Naive thymus-derived CD4-positive, alpha-beta T cell (primary cell): ENCODE data around the gene COL12A1. TPM values are rescaled to one million over a fixed set of nuclear protein-coding genes. Genes with fewer than 3 reads are reported as not detected.

Source experiments
- ATAC-seq: fragments of 150-1000 bp; cut with Tn5 transposase; 2 replicates; pipeline ENCODE4 v1.10.0; 2021; ENCODE audit warnings: mild to moderate bottlenecking, moderate library complexity
- CTCF ChIA-PET: fragments of 350-600 bp; sonication (Branson Sonifier 250); formaldehyde crosslinking; loops from one replicate; lab custom pipeline; 2021; ENCODE audit warnings: antibody characterized with exemption; lab: Charles Lee
- POLR2A ChIA-PET: fragments of 350-600 bp; sonication (Branson Sonifier 250); formaldehyde crosslinking; loops from one replicate; lab custom pipeline; 2021; ENCODE audit warnings: antibody characterized with exemption, inconsistent platforms; lab: Charles Lee
- DNase-seq, 9 donors: peaks; one replicate each; pipeline versions ENCODE4 v3.0.0 to v3.0.0-alpha.2; 2020 to 2022; ENCODE audit warnings: mixed read lengths in 1 of 9
- H3K27ac ChIP-seq: one replicate; pipeline ENCODE4 v1.7.0; 2013; ENCODE audit warnings: mild to moderate bottlenecking, low read depth, low read length, moderate library complexity
- H3K27me3 ChIP-seq, 2 donors: one replicate each; pipeline ENCODE4 v1.7.0; 2013; ENCODE audit warnings: low read length in 2 of 2, mild to moderate bottlenecking in 2 of 2, moderate library complexity in 2 of 2; ENCODE audit not compliant: control insufficient read depth in 2 of 2, insufficient read depth in 2 of 2
- H3K36me3 ChIP-seq, 3 experiments: 1 replicate in 2 of 3; 2 replicates in 1 of 3; pipeline ENCODE4 v1.7.0; 2013; ENCODE audit warnings: low read length in 3 of 3, mild to moderate bottlenecking in 3 of 3, moderate library complexity in 1 of 3; ENCODE audit not compliant: insufficient read depth in 3 of 3, control insufficient read depth in 2 of 3
- H3K4me1 ChIP-seq, 2 donors: one replicate each; pipeline ENCODE4 v1.7.0; 2013; ENCODE audit warnings: low read length in 2 of 2, mild to moderate bottlenecking in 2 of 2, moderate library complexity in 1 of 2; ENCODE audit not compliant: control insufficient read depth in 2 of 2, insufficient read depth in 2 of 2
- H3K4me3 ChIP-seq: 2 replicates; pipeline ENCODE4 v1.7.0; 2013; ENCODE audit warnings: mild to moderate bottlenecking, low read length
- H3K9me3 ChIP-seq, 3 experiments: 1 replicate in 2 of 3; 2 replicates in 1 of 3; pipeline ENCODE4 v1.7.0; 2013; ENCODE audit warnings: low read length in 3 of 3; ENCODE audit not compliant: control insufficient read depth in 2 of 3
- H3K27ac Mint-ChIP-seq, 9 donors: one replicate each; pipeline ENCODE4 v1.8.0; 2020 to 2022; ENCODE audit warnings: mixed read lengths in 9 of 9, mild to moderate bottlenecking in 8 of 9, moderate library complexity in 5 of 9, inconsistent platforms in 2 of 9
- H3K27me3 Mint-ChIP-seq, 5 donors: one replicate each; pipeline ENCODE4 v1.8.0; 2021 to 2022; ENCODE audit warnings: mixed read lengths in 5 of 5, mild to moderate bottlenecking in 1 of 5
- H3K36me3 Mint-ChIP-seq, 5 donors: one replicate each; pipeline ENCODE4 v1.8.0; 2020 to 2022; ENCODE audit warnings: mixed read lengths in 5 of 5, mild to moderate bottlenecking in 3 of 5, inconsistent platforms in 1 of 5
- H3K4me1 Mint-ChIP-seq, 7 donors: one replicate each; pipeline ENCODE4 v1.8.0; 2020 to 2022; ENCODE audit warnings: mixed read lengths in 7 of 7, mild to moderate bottlenecking in 3 of 7, inconsistent platforms in 1 of 7
- H3K4me3 Mint-ChIP-seq, 10 donors: one replicate each; pipeline ENCODE4 v1.8.0; 2020 to 2022; ENCODE audit warnings: mild to moderate bottlenecking in 10 of 10, mixed read lengths in 10 of 10, moderate library complexity in 6 of 10, inconsistent platforms in 2 of 10
- H3K9me3 Mint-ChIP-seq, 11 donors: one replicate each; pipeline ENCODE4 v1.8.0; 2020 to 2022; ENCODE audit warnings: mixed read lengths in 11 of 11, mild to moderate bottlenecking in 4 of 11, inconsistent platforms in 1 of 11, moderate library complexity in 1 of 11
- intact Hi-C, 2 donors: fragments of 100-400 bp; cut with micrococcal nuclease; formaldehyde crosslinking; loops; one replicate each; pipeline ENCODE4 v1.15.1; 2023
- polyA plus RNA-seq, 2 donors: library from polyadenylated mRNA; unstranded; fragments of 300-500 nt; fragmentation: Illumina TruSeq; gene quantifications; one replicate each; pipeline ENCODE4 v1.2.3, GENCODE V29; 2021
- total RNA-seq, 6 experiments: library from RNA in 5 of 6; stranded (reverse) in 5 of 6; gene quantifications; 1 replicate in 5 of 6; 2 replicates in 1 of 6; pipeline ENCODE4 v1.2.3 and lab custom pipeline; 2021 to 2026

COL12A1 gene
- total and polyA plus RNA-seq, 7 experiments from 2014 or later: 0.27 TPM; not detected in 6

DNA sequence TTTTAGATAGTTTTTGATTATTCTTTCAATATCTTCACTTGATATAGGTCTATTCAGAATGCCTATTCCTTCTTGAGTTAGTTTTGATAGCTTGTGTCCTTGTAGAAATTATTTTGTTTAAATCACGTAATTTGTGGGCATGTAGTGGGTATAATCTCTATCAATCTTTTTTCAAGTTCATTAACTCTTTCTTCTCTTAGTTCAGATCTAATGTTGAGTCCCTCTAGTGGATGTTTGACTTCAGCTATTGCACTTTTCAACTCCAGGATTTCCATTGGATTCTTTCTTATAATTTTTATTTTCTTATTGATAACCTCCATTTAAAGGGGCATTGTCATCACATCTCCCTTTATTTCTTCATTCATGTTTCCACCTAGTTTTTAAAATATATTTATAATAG, 135.6 kb downstream of the COL12A1 start:
- ChIA-PET CTCF (no interaction called here), POLR2A (no interaction called here)
- Mint-ChIP-seq H3K27me3 (peaks cover 0 to 16% (median 0%) of the 10 kb centered on the region in 5 donors), H3K4me1 (no peaks in the 10 kb centered on the region), H3K9me3 (peaks cover 0 to 12% (median 2%) of the 10 kb centered on the region in 11 donors), H3K4me3 (no peak overlapping the region), H3K36me3 (no peaks in the 10 kb centered on the region), H3K27ac (no peak overlapping the region)
- no peak for ATAC-seq
- Histone ChIP-seq H3K4me3 (no peak overlapping the region), H3K27me3 (no peaks in the 10 kb centered on the region), H3K27ac (no peak overlapping the region), H3K9me3 (no peaks in the 10 kb centered on the region), H3K4me1 (no peaks in the 10 kb centered on the region), H3K36me3 (no peaks in the 10 kb centered on the region)
- intact Hi-C loops: no loop called here
- DNase-seq: no peak

DNA sequence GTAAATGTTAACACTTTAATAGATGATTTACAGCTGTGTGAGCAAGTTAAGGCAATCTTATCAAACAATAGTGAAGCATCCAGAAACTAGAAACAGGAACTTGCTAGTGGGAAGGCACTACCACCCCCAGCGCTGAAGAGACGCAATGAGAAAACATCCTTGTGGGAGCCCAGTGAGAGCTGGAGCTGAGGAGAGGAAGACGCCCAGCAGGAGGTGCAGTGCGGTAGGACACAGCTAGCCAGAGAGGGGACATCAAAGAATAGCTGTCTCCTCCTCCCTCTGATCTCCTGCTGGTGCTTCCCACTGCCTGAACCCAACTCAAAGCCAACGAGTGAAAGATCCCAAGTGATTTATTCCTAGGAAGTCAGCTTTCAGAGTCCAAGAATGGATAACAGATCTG, 140.3 kb downstream of the COL12A1 start:
- ATAC-seq (no peak), DNase-seq (no peak)
- Mint-ChIP-seq H3K9me3 (peaks cover 0 to 23% (median 3%) of the 10 kb centered on the region in 11 donors), H3K4me3 (no peak overlapping the region), H3K27ac (no peak overlapping the region), H3K4me1 (no peaks in the 10 kb centered on the region), H3K27me3 (peaks cover 0 to 4% (median 0%) of the 10 kb centered on the region in 5 donors), H3K36me3 (no peaks in the 10 kb centered on the region)
- Histone ChIP-seq H3K27me3 (no peaks in the 10 kb centered on the region), H3K9me3 (no peaks in the 10 kb centered on the region), H3K36me3 (no peaks in the 10 kb centered on the region), H3K4me1 (no peaks in the 10 kb centered on the region), H3K27ac (no peak overlapping the region), H3K4me3 (no peak overlapping the region)
- CTCF ChIA-PET: no interaction called here
- intact Hi-C loops: no loop called here
- POLR2A ChIA-PET: interaction anchor here (0.6 kb wide), 1 partner anchor 1120 kb away, joined by 3 read pairs; no protein-coding TSS in a partner anchor

DNA sequence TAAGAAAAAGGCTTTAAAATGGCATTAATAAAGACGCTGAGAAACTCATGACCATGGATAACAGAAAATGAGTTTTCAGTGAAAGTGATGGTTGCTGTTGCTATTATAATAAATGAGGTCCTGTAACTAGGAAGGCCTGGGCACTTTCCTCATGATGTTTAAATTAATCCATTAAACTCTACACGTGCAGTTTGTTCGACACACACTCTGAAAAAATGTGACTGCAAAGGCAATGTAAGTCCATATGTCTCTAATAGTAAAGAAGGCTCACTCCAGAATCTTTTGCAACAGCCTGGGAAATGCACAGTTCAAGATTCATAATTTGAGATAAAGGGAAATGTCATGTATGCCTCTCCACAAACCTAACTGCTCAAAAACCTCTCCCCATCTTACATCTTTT, 153.4 kb downstream of the COL12A1 start:
- Mint-ChIP-seq H3K36me3 (no peaks in the 10 kb centered on the region), H3K27me3 (peaks cover 0 to 3% (median 0%) of the 10 kb centered on the region in 5 donors), H3K27ac (no peak overlapping the region), H3K4me1 (no peaks in the 10 kb centered on the region), H3K9me3 (peaks cover 0 to 8% (median 2%) of the 10 kb centered on the region in 11 donors), H3K4me3 (no peak overlapping the region)
- ChIA-PET POLR2A (no interaction called here), CTCF (no interaction called here)
- no peak overlapping the region for H3K4me3 ChIP-seq
- H3K9me3 ChIP-seq: no peaks in the 10 kb centered on the region
- H3K27me3 ChIP-seq: no peaks in the 10 kb centered on the region
- no peak overlapping the region for H3K27ac ChIP-seq
- ATAC-seq (no peak), DNase-seq (no peak)
- intact Hi-C loops: no loop called here
- no peaks in the 10 kb centered on the region for H3K36me3 ChIP-seq
- no peaks in the 10 kb centered on the region for H3K4me1 ChIP-seq

DNA sequence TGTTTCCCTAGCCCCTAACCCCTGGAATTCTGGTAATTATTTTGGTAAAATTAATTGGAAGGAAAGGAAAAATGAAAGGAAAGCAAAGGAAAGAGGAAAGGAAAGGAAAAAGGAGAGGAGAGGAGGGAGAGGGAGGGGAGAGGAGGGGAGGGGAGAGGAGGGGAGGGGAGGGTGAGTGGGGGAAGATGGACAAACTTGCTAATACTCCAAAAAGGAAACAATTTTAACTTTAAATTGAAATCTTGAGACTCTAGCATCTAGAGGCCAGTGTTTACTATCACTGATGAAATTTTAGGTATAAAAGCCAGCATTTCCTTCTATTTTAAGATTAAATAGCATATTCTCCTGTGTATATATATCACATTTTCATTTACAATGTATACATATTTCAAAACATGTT, 156.5 kb downstream of the COL12A1 start:
- CTCF ChIA-PET: no interaction called here
- Mint-ChIP-seq H3K36me3 (no peaks in the 10 kb centered on the region), H3K9me3 (peaks cover 0 to 17% (median 4%) of the 10 kb centered on the region in 11 donors), H3K27ac (no peak overlapping the region), H3K27me3 (peaks cover 0 to 3% (median 0%) of the 10 kb centered on the region in 5 donors), H3K4me1 (no peaks in the 10 kb centered on the region), H3K4me3 (no peak overlapping the region)
- Histone ChIP-seq H3K4me1 (no peaks in the 10 kb centered on the region), H3K9me3 (no peaks in the 10 kb centered on the region), H3K36me3 (no peaks in the 10 kb centered on the region), H3K27me3 (no peaks in the 10 kb centered on the region), H3K27ac (no peak overlapping the region), H3K4me3 (no peak overlapping the region)
- POLR2A ChIA-PET: no interaction called here
- intact Hi-C loops: no loop called here
- ATAC-seq (no peak), DNase-seq (no peak)

DNA sequence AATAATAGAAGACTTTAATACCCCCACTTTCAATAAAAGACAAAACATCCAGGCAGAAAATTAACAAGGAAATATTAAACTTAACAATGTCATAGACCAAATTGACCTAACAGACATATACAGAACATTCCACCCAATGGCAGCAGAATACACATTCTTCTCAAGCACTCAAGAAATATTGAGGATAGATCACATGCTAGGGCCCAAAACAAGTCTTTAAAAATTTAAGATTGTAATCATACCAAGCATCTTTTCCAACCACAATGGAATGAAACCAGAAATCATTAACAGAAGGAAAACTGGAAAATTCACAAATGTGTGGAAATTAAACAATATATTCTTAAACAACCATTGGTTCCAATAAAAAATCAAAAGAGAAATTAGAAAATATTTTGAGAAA, 161.0 kb downstream of the COL12A1 start:
- ChIA-PET POLR2A (no interaction called here), CTCF (no interaction called here)
- H3K36me3 ChIP-seq: no peaks in the 10 kb centered on the region
- Mint-ChIP-seq H3K9me3 (peaks cover 0 to 34% (median 13%) of the 10 kb centered on the region in 11 donors), H3K4me1 (no peaks in the 10 kb centered on the region), H3K4me3 (no peak overlapping the region), H3K36me3 (no peaks in the 10 kb centered on the region), H3K27me3 (peaks cover 0 to 5% (median 0%) of the 10 kb centered on the region in 5 donors), H3K27ac (no peak overlapping the region)
- H3K27ac ChIP-seq: no peak overlapping the region
- H3K4me1 ChIP-seq: no peaks in the 10 kb centered on the region
- ATAC-seq (no peak), DNase-seq (no peak)
- no peaks in the 10 kb centered on the region for H3K27me3 ChIP-seq
- H3K9me3 ChIP-seq: peaks cover 0 to 3% (median 0%) of the 10 kb centered on the region in 3 experiments
- intact Hi-C loops: no loop called here
- H3K4me3 ChIP-seq: no peak overlapping the region

- peaks cover 0 to 3% (median 0%) of the 10 kb centered on the region in 3 experiments for H3K9me3 ChIP-seq
- H3K4me1 ChIP-seq: no peaks in the 10 kb centered on the region
- H3K4me3 ChIP-seq: no peak overlapping the region
- no peak overlapping the region for H3K27ac Mint-ChIP-seq
- H3K27me3 ChIP-seq: no peaks in the 10 kb centered on the region
- POLR2A ChIA-PET: no interaction called here
- DNase-seq (no peak), ATAC-seq (no peak)
- H3K27me3 Mint-ChIP-seq: peaks cover 0 to 5% (median 0%) of the 10 kb centered on the region in 5 donors
- CTCF ChIA-PET: no interaction called here
- H3K4me3 Mint-ChIP-seq: no peak overlapping the region
- H3K36me3 Mint-ChIP-seq: no peaks in the 10 kb centered on the region
- H3K36me3 ChIP-seq: no peaks in the 10 kb centered on the region
- H3K4me1 Mint-ChIP-seq: no peaks in the 10 kb centered on the region
- peaks cover 0 to 34% (median 13%) of the 10 kb centered on the region in 11 donors for H3K9me3 Mint-ChIP-seq
- H3K27ac ChIP-seq: no peak overlapping the region
- intact Hi-C loops: no loop called here
Measured at GRCh38 chr6:75041381-75041780, 164.5 kb downstream of the COL12A1 start.
